ENCODE results near the gene TPSB2.

The TPSB2 gene

DNA sequence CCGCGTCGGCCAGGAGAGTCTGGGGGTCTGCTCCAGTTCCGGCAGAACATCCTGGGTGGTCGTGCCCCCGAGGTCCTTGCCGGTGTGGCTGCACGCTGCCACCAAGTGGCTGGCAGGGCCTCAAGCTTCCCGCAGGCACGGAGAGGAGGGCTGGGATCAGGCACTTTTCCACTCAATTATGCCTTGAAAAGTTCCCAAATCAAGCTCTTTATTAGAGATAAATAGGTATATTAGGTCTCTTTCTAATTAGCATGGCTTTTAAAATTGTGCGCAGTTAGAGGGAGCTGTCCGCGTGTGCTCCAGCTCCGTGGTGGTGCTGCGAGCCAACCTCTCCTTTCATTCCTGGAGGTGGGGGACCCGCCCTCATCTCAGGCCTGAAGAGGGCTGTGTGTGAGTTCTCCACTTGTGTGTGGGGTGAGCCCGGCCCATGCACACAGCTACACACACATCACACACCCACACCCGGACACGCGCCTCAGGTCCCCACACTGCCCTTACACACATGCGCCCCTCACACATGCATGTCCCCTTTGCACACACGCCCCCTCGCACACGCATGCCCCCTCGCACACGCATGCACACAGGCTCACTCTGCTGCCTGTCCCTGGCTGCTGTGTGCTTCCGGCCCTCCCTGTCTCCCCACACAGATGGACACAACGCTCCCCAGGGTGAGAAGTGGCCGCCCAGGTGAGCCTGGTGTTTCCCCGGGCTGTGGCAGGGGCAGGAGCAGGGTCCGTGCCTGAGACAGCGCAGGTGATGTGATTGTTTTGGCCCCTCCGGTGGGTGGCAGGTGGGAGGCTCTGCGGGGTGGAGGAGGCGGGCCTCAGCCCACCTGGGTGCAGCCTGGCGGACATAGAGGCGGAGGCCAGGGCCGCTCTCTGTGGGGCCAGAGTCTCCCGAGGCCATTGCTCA lies 48.3 kb downstream of the TPSB2 start:
- no peak for DNase-seq (ENCODE audit: low spot score)

DNA sequence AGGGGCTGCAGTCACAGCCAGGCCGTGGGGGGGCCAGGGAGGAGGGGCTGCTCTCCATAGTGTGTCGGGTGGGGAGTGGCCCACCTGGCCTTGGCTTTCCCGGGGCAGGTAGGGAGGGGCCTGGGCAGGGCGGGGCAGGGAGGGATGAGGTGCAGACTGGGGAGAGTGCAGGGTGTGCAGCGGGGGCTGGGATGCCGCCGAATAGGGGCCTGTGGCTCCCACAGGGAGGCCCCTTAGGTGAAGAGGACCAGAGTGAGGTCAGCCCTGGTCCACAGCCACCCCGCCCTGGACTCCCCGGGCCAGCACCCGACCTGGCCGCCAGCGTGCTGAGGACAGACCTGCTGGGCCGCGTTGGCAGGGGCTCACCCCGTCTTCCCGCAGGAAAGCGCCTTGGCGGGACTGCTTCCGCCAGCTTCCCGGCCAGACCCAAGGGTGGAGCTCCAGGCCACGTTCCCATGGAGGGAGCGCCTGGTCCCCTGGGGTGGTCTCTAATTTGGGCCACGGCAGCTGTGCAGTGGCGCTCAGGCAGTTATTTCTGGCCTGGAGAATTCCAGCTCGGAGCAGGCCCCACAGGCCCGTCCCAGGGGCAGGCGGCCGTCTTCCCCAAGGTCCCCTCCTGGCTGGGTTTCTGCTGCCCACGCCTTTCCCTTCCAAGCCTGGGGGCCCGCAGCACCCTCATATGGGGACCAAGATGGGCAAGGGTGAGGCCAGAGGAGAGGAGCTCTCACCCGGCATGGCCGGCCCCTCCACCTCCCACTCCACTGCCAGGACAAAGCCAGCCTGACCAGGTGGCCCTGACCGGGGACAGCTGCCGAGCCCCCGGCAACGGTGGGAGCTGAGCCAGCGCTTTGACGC lies 49.2 kb downstream of the TPSB2 start:
- no peak for DNase-seq (ENCODE audit: low spot score)

Data from left forelimb (tissue), 1 donor.